Mesendoderm (in vitro differentiated cells): ENCODE measurements around the gene SLC23A1.

Experiments
- DNase-seq: peaks from one replicate; pipeline ENCODE4 v3.0.0; 2013
- H2AK5ac ChIP-seq: 2 replicates; pipeline ENCODE4 v1.6.1; 2013; ENCODE audit warnings: low read length, inconsistent platforms
- H2BK120ac ChIP-seq: 2 replicates; pipeline ENCODE4 v1.6.1; 2013; ENCODE audit warnings: low read depth, mild to moderate bottlenecking, low read length, moderate library complexity, mixed read lengths
- H2BK15ac ChIP-seq: replicated peaks from 2 replicates; pipeline ENCODE4 v1.6.1; 2013; ENCODE audit warnings: low read depth, mild to moderate bottlenecking, moderate library complexity
- H2BK5ac ChIP-seq: 2 replicates; pipeline ENCODE4 v1.6.1; 2013; ENCODE audit warnings: low read length, inconsistent platforms
- H3K18ac ChIP-seq: 2 replicates; pipeline ENCODE4 v1.6.1; 2013; ENCODE audit warnings: mild to moderate bottlenecking, low read length, mixed read lengths
- H3K23ac ChIP-seq: one replicate; pipeline ENCODE4 v1.6.1; 2013; ENCODE audit warnings: low read length
- H3K27ac ChIP-seq: 2 replicates; pipeline ENCODE4 v1.5.1; 2013; ENCODE audit warnings: low read depth, mild to moderate bottlenecking, inconsistent platforms, low read length, moderate library complexity
- H3K27me3 ChIP-seq: 2 replicates; pipeline ENCODE4 v1.6.1; 2013; ENCODE audit warnings: low read length, control low read depth, mild to moderate bottlenecking, inconsistent platforms; ENCODE audit not compliant: insufficient read depth, poor library complexity
- H3K36me3 ChIP-seq: 2 replicates; pipeline ENCODE4 v1.6.1; 2013; ENCODE audit warnings: low read length, inconsistent platforms; ENCODE audit not compliant: control insufficient read depth, insufficient read depth
- H3K4ac ChIP-seq: one replicate; pipeline ENCODE4 v1.6.1; 2013; ENCODE audit warnings: low read depth, mild to moderate bottlenecking, low read length, moderate library complexity
- H3K4me1 ChIP-seq: 2 replicates; pipeline ENCODE4 v1.6.1; 2013; ENCODE audit warnings: low read depth, low read length, inconsistent platforms; ENCODE audit not compliant: control insufficient read depth
- H3K4me2 ChIP-seq: 2 replicates; pipeline ENCODE4 v1.6.1; 2013; ENCODE audit warnings: low read length
- H3K4me3 ChIP-seq: 2 replicates; pipeline ENCODE4 v1.5.1; 2013; ENCODE audit warnings: mild to moderate bottlenecking, low read length
- H3K56ac ChIP-seq: one replicate; pipeline ENCODE4 v1.6.1; 2013; ENCODE audit warnings: low read length
- H3K79me1 ChIP-seq: 2 replicates; pipeline ENCODE4 v1.6.1; 2013; ENCODE audit warnings: low read length, inconsistent platforms
- H3K79me2 ChIP-seq: 2 replicates; pipeline ENCODE4 v1.6.1; 2013; ENCODE audit warnings: mild to moderate bottlenecking, low read length; ENCODE audit not compliant: control insufficient read depth, insufficient read depth
- H3K9ac ChIP-seq: 2 replicates; pipeline ENCODE4 v1.6.1; 2013; ENCODE audit warnings: low read length, inconsistent platforms
- H4K5ac ChIP-seq: one replicate; pipeline ENCODE4 v1.6.1; 2013; ENCODE audit warnings: low read length
- H4K8ac ChIP-seq: one replicate; pipeline ENCODE4 v1.6.1; 2013; ENCODE audit warnings: low read depth, mild to moderate bottlenecking, control low read depth, low read length, moderate library complexity
- whole genome bisulfite sequencing: extraction: QIAGEN DNeasy Blood & Tissue Kit; methylation state at CpG from one replicate; pipeline ENCODE4 v1.1.7; 2013; ENCODE audit warnings: low lambda C conversion rate, missing lambda C conversion rate; ENCODE audit not compliant: insufficient coverage; ENCODE audit errors: extremely low coverage; 5-methylcytosine and 5-hydroxymethylcytosine counted together

Gene SLC23A1

GRCh38 chr5:139422307-139422893, 39.3 kb upstream of the SLC23A1 start:
- DNase-seq, result peak; percentile 81
- no peaks in the 10 kb centered on the region for H3K36me3 ChIP-seq

GRCh38 chr5:139419226-139420192, 36.4 kb upstream of the SLC23A1 start:
- no CpG with 5 or more reads among the region's 9 CpGs for WGBS
- Histone ChIP-seq H3K4me1 (no peaks in the 10 kb centered on the region), H2BK5ac (no peak overlapping the region), H3K18ac (no peak overlapping the region), H3K4ac (no peak overlapping the region), H2BK15ac (no peak overlapping the region), H4K8ac (no peak overlapping the region), H4K5ac (no peak overlapping the region), H3K79me2 (no peaks in the 10 kb centered on the region), H3K4me3 (no peak overlapping the region), H2AK5ac (no peak overlapping the region), H3K23ac (no peak overlapping the region), H2BK120ac (no peak overlapping the region), H3K27me3 (no peaks in the 10 kb centered on the region), H3K36me3 (no peaks in the 10 kb centered on the region), H3K56ac (no peak overlapping the region), H3K79me1 (no peaks in the 10 kb centered on the region), H3K4me2 (no peak overlapping the region), H3K27ac (no peak overlapping the region), H3K9ac (no peak overlapping the region)
- DNase-seq, result peak; percentile 31

More at GRCh38 chr5:139422307-139422893, 39.3 kb upstream of the SLC23A1 start:
- no peak overlapping the region for H3K4me2 ChIP-seq
- H2BK15ac ChIP-seq, result no peak overlapping the region
- H3K4me3 ChIP-seq, result no peak overlapping the region
- no peak overlapping the region for H4K8ac ChIP-seq
- H2AK5ac ChIP-seq, result no peak overlapping the region
- no peak overlapping the region for H3K56ac ChIP-seq
- H3K18ac ChIP-seq, result no peak overlapping the region
- no peak overlapping the region for H2BK120ac ChIP-seq
- no peak overlapping the region for H2BK5ac ChIP-seq
- H3K4me1 ChIP-seq, result no peaks in the 10 kb centered on the region
- H3K27me3 ChIP-seq, result no peaks in the 10 kb centered on the region
- H3K79me2 ChIP-seq, result no peaks in the 10 kb centered on the region
- no peak overlapping the region for H4K5ac ChIP-seq
- H3K79me1 ChIP-seq, result no peaks in the 10 kb centered on the region
- WGBS, result no CpG with 5 or more reads among the region's 5 CpGs
- H3K4ac ChIP-seq, result no peak overlapping the region
- no peak overlapping the region for H3K23ac ChIP-seq
- H3K9ac ChIP-seq, result no peak overlapping the region
- no peak overlapping the region for H3K27ac ChIP-seq

GRCh38 chr5:139418793-139419192, 35.7 kb upstream of the SLC23A1 start:
- H3K27ac ChIP-seq, result no peak overlapping the region
- H3K27me3 ChIP-seq, result no peaks in the 10 kb centered on the region
- no peak overlapping the region for H2AK5ac ChIP-seq
- no peak overlapping the region for H4K8ac ChIP-seq
- no peaks in the 10 kb centered on the region for H3K79me1 ChIP-seq
- no CpG with 5 or more reads among the region's 1 CpG for WGBS
- H3K79me2 ChIP-seq, result no peaks in the 10 kb centered on the region
- H3K4me3 ChIP-seq, result no peak overlapping the region
- H3K23ac ChIP-seq, result no peak overlapping the region
- H4K5ac ChIP-seq, result no peak overlapping the region
- H3K56ac ChIP-seq, result no peak overlapping the region
- H2BK120ac ChIP-seq, result no peak overlapping the region
- no peak overlapping the region for H3K4me2 ChIP-seq
- no peaks in the 10 kb centered on the region for H3K36me3 ChIP-seq
- H3K18ac ChIP-seq, result no peak overlapping the region
- no peak overlapping the region for H3K4ac ChIP-seq
- no peak overlapping the region for H2BK5ac ChIP-seq
- no peak for DNase-seq
- no peak overlapping the region for H2BK15ac ChIP-seq
- no peaks in the 10 kb centered on the region for H3K4me1 ChIP-seq
- H3K9ac ChIP-seq, result no peak overlapping the region

- H2BK15ac ChIP-seq, result no peak overlapping the region
- H3K4me1 ChIP-seq, result no peaks in the 10 kb centered on the region
- no peak overlapping the region for H4K5ac ChIP-seq
- H2BK5ac ChIP-seq, result no peak overlapping the region
- no peaks in the 10 kb centered on the region for H3K27me3 ChIP-seq
- H3K4ac ChIP-seq, result no peak overlapping the region
- H3K9ac ChIP-seq, result no peak overlapping the region
- no peak overlapping the region for H3K4me3 ChIP-seq
- no peak overlapping the region for H3K27ac ChIP-seq
- no peak overlapping the region for H4K8ac ChIP-seq
- no peak overlapping the region for H3K18ac ChIP-seq
- H3K56ac ChIP-seq, result no peak overlapping the region
- H3K79me1 ChIP-seq, result no peaks in the 10 kb centered on the region
- H2BK120ac ChIP-seq, result no peak overlapping the region
- no CpG with 5 or more reads among the region's 4 CpGs for WGBS
- H2AK5ac ChIP-seq, result no peak overlapping the region
- no peaks in the 10 kb centered on the region for H3K79me2 ChIP-seq
- no peak overlapping the region for H3K23ac ChIP-seq
- H3K36me3 ChIP-seq, result peaks cover 2% of the 10 kb centered on the region
- no peak overlapping the region for H3K4me2 ChIP-seq
- no peak for DNase-seq
These were observed 34.1 kb upstream of the SLC23A1 start for GRCh38 chr5:139417214-139417613.

- no peak overlapping the region for H2BK120ac ChIP-seq
- no peak overlapping the region for H3K4me2 ChIP-seq
- H2BK15ac ChIP-seq, result no peak overlapping the region
- H2BK5ac ChIP-seq, result no peak overlapping the region
- no peak overlapping the region for H3K27ac ChIP-seq
- H2AK5ac ChIP-seq, result no peak overlapping the region
- no peaks in the 10 kb centered on the region for H3K27me3 ChIP-seq
- H3K36me3 ChIP-seq, result peaks cover 2% of the 10 kb centered on the region
- H4K8ac ChIP-seq, result no peak overlapping the region
- no peaks in the 10 kb centered on the region for H3K4me1 ChIP-seq
- H3K18ac ChIP-seq, result no peak overlapping the region
- WGBS, result no CpG with 5 or more reads among the region's 9 CpGs
- H3K23ac ChIP-seq, result no peak overlapping the region
- H3K56ac ChIP-seq, result no peak overlapping the region
- no peak for DNase-seq
- H3K4ac ChIP-seq, result no peak overlapping the region
- no peak overlapping the region for H3K4me3 ChIP-seq
- H3K79me1 ChIP-seq, result no peaks in the 10 kb centered on the region
- no peak overlapping the region for H4K5ac ChIP-seq
- H3K79me2 ChIP-seq, result no peaks in the 10 kb centered on the region
- H3K9ac ChIP-seq, result no peak overlapping the region
These were observed 33.6 kb upstream of the SLC23A1 start for GRCh38 chr5:139416651-139417050.
